ENCODE data around the gene DUS2.
"Not testable (repeated sequence)": the region's sequence is repeated elsewhere in the genome, so short reads cannot be mapped to it uniquely, and the experiment has no call there.

DUS2 gene

GRCh38 chr16:68091380-68092261 lies 68.5 kb downstream of the DUS2 start:
- no peak for DNase-seq (ENCODE audit: low read depth in 2 of 2)

GRCh38 chr16:68092275-68092674 lies 69.2 kb downstream of the DUS2 start:
- DNase-seq (ENCODE audit: low read depth in 2 of 2): not testable (repeated sequence)

GRCh38 chr16:68093816-68094613 lies 70.9 kb downstream of the DUS2 start:
- no peak for DNase-seq (ENCODE audit: low read depth in 2 of 2)

GRCh38 chr16:68094614-68094934 lies 71.5 kb downstream of the DUS2 start:
- no peak for DNase-seq (ENCODE audit: low read depth in 2 of 2)

GRCh38 chr16:68096491-68096890 lies 73.4 kb downstream of the DUS2 start:
- DNase-seq (ENCODE audit: low read depth in 2 of 2): no peak

- no peak for DNase-seq (ENCODE audit: low read depth in 2 of 2)
Measured at GRCh38 chr16:68097088-68097487, 74.0 kb downstream of the DUS2 start.

GRCh38 chr16:68097895-68098294 lies 74.8 kb downstream of the DUS2 start:
- DNase-seq (ENCODE audit: low read depth in 2 of 2): no peak

GRCh38 chr16:68100488-68100887 lies 77.4 kb downstream of the DUS2 start:
- no peak for DNase-seq (ENCODE audit: low read depth in 2 of 2)

- DNase-seq (ENCODE audit: low read depth in 2 of 2): no peak
Measured at GRCh38 chr16:68105611-68106010, 82.5 kb downstream of the DUS2 start.

- not testable (repeated sequence) for DNase-seq (ENCODE audit: low read depth in 2 of 2)
Measured at GRCh38 chr16:68107230-68107928, 84.3 kb downstream of the DUS2 start.

- DNase-seq (ENCODE audit: low read depth in 2 of 2): not testable (repeated sequence)
Measured at GRCh38 chr16:68109156-68109555, 86.1 kb downstream of the DUS2 start.

GRCh38 chr16:68110611-68111010 lies 87.5 kb downstream of the DUS2 start:
- not testable (repeated sequence) for DNase-seq (ENCODE audit: low read depth in 2 of 2)

GRCh38 chr16:68111379-68111778 lies 88.3 kb downstream of the DUS2 start:
- DNase-seq (ENCODE audit: low read depth in 2 of 2): no peak

GRCh38 chr16:68113059-68113761 lies 90.1 kb downstream of the DUS2 start:
- no peak for DNase-seq (ENCODE audit: low read depth in 2 of 2)

- DNase-seq (ENCODE audit: low read depth in 2 of 2): no peak
Measured at GRCh38 chr16:68113765-68114240, 90.7 kb downstream of the DUS2 start.

- DNase-seq (ENCODE audit: low read depth in 2 of 2): not testable (repeated sequence)
Measured at GRCh38 chr16:68114939-68115338, 91.9 kb downstream of the DUS2 start.

GRCh38 chr16:68115851-68116250 lies 92.8 kb downstream of the DUS2 start:
- DNase-seq (ENCODE audit: low read depth in 2 of 2): no peak

GRCh38 chr16:68116256-68116867 lies 93.3 kb downstream of the DUS2 start:
- no peak for DNase-seq (ENCODE audit: low read depth in 2 of 2)

GRCh38 chr16:68117884-68118283 lies 94.8 kb downstream of the DUS2 start:
- DNase-seq (ENCODE audit: low read depth in 2 of 2): no peak

GRCh38 chr16:68118954-68119353 lies 95.9 kb downstream of the DUS2 start:
- not testable (repeated sequence) for DNase-seq (ENCODE audit: low read depth in 2 of 2)

GRCh38 chr16:68120496-68120895 lies 97.4 kb downstream of the DUS2 start:
- not testable (repeated sequence) for DNase-seq (ENCODE audit: low read depth in 2 of 2)
